Glutamatergic neuron (in vitro differentiated cells): ENCODE data around the gene SDC1. TPM values are rescaled to one million over a fixed set of nuclear protein-coding genes. Genes with fewer than 3 reads are reported as not detected.

Source experiments
- DNase-seq: peaks from one replicate; pipeline ENCODE4 v3.0.0; 2022
- H3K27ac Mint-ChIP-seq: one replicate; pipeline ENCODE4 v1.8.0; 2020; ENCODE audit warnings: mild to moderate bottlenecking, mixed read lengths, inconsistent platforms; ENCODE audit not compliant: unreplicated experiment
- H3K27me3 Mint-ChIP-seq: one replicate; pipeline ENCODE4 v1.8.0; 2020; ENCODE audit warnings: mild to moderate bottlenecking, moderate library complexity, mixed read lengths, inconsistent platforms; ENCODE audit not compliant: unreplicated experiment
- H3K36me3 Mint-ChIP-seq: one replicate; pipeline ENCODE4 v1.8.0; 2020; ENCODE audit warnings: mild to moderate bottlenecking, mixed read lengths, inconsistent platforms; ENCODE audit not compliant: unreplicated experiment
- H3K4me1 Mint-ChIP-seq: one replicate; pipeline ENCODE4 v1.8.0; 2020; ENCODE audit warnings: mild to moderate bottlenecking, low read depth, mixed read lengths, inconsistent platforms; ENCODE audit not compliant: unreplicated experiment
- H3K4me3 Mint-ChIP-seq: one replicate; pipeline ENCODE4 v1.8.0; 2020; ENCODE audit warnings: mild to moderate bottlenecking, mixed read lengths, inconsistent platforms; ENCODE audit not compliant: unreplicated experiment
- H3K9me3 Mint-ChIP-seq: one replicate; pipeline ENCODE4 v1.8.0; 2020; ENCODE audit warnings: mild to moderate bottlenecking, moderate library complexity, mixed read lengths, inconsistent platforms; ENCODE audit not compliant: unreplicated experiment
- total RNA-seq: library from RNA; stranded (reverse); fragmentation: NEBNext Ultra II Directional; extraction: Animal tissue kit (Norgen Biotek cat#: 25700); gene quantifications from one replicate; pipeline ENCODE4 v1.2.1, GENCODE V29; 2021; ENCODE audit not compliant: unreplicated experiment
- TF ChIP-seq, protein P1 (sequence below): fragments of 200-600 bp; sonication (generic); IDR thresholded peaks from one replicate; pipeline ENCODE4 v1.5.0; 2021; ENCODE audit not compliant: partially characterized antibody, unreplicated experiment

SDC1 gene
- total RNA-seq, 1 donor from 2014 or later, result 0.93 TPM

DNA sequence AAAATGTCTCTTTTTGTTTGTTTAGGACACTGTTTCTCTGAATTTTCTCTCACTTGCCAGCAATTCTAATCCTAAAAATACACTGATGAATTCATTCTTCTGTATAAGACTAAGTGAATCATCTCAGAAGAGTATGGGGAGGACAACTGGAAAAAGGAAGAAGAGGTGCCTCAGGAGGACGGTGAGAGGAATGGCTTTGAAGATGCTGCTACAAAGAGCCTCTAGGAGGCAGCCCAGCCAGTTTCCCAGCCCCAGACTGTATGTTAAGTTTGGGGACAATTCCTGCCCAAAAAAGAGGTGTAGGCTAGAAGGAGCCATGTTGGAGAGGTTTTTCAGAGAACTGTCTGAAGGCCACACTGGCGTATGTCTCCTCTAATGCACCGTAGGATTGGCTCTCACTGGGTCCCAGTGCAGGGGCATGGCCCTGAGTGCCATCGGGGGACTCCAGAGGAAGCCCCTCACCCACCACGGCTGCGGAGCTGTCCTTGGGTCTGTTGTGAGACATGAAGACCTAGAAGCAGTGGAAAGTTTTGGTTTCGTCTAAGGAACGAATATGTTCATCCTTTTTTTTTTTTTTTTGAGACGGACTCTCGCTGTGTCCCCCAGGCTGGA lies 3.1 kb upstream of the SDC1 start:
- Mint-ChIP-seq H3K4me1 (no peaks in the 10 kb centered on the region), H3K27ac (no peak overlapping the region), H3K4me3 (no peak overlapping the region), H3K36me3 (no peaks in the 10 kb centered on the region), H3K27me3 (peaks cover 14% of the 10 kb centered on the region), H3K9me3 (peaks cover 2% of the 10 kb centered on the region)
- DNase-seq, result no peak
- TF ChIP-seq, protein P1, sequence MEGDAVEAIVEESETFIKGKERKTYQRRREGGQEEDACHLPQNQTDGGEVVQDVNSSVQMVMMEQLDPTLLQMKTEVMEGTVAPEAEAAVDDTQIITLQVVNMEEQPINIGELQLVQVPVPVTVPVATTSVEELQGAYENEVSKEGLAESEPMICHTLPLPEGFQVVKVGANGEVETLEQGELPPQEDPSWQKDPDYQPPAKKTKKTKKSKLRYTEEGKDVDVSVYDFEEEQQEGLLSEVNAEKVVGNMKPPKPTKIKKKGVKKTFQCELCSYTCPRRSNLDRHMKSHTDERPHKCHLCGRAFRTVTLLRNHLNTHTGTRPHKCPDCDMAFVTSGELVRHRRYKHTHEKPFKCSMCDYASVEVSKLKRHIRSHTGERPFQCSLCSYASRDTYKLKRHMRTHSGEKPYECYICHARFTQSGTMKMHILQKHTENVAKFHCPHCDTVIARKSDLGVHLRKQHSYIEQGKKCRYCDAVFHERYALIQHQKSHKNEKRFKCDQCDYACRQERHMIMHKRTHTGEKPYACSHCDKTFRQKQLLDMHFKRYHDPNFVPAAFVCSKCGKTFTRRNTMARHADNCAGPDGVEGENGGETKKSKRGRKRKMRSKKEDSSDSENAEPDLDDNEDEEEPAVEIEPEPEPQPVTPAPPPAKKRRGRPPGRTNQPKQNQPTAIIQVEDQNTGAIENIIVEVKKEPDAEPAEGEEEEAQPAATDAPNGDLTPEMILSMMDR, result no peak

DNA sequence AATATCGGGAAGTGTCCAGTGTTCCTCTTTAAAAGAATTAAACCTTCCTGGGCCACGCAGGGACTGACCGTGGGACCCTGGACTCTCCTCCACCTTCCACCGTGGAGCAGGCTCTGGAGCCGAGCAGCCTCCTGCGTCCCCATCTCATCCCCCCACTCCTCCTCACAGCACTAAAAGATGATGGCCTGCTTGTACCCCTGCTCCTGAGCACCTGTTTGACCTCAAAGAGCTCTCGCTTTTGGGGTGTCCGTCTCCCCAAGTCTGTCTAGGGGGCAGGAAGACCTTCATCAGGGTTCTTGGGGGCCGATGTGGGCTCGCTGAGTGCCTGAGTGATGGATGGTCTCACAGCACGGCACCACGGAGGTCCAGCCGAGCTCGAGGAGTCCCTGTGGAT lies 1.2 kb upstream of the SDC1 start:
- peaks cover 19% of the 10 kb centered on the region for H3K27me3 Mint-ChIP-seq
- no peak for DNase-seq
- H3K36me3 Mint-ChIP-seq, result no peaks in the 10 kb centered on the region
- peaks cover 7% of the 10 kb centered on the region for H3K4me1 Mint-ChIP-seq
- TF ChIP-seq, protein P1, result no peak
- H3K27ac Mint-ChIP-seq, result no peak overlapping the region
- H3K9me3 Mint-ChIP-seq, result peaks cover 2% of the 10 kb centered on the region
- H3K4me3 Mint-ChIP-seq, result no peak overlapping the region

DNA sequence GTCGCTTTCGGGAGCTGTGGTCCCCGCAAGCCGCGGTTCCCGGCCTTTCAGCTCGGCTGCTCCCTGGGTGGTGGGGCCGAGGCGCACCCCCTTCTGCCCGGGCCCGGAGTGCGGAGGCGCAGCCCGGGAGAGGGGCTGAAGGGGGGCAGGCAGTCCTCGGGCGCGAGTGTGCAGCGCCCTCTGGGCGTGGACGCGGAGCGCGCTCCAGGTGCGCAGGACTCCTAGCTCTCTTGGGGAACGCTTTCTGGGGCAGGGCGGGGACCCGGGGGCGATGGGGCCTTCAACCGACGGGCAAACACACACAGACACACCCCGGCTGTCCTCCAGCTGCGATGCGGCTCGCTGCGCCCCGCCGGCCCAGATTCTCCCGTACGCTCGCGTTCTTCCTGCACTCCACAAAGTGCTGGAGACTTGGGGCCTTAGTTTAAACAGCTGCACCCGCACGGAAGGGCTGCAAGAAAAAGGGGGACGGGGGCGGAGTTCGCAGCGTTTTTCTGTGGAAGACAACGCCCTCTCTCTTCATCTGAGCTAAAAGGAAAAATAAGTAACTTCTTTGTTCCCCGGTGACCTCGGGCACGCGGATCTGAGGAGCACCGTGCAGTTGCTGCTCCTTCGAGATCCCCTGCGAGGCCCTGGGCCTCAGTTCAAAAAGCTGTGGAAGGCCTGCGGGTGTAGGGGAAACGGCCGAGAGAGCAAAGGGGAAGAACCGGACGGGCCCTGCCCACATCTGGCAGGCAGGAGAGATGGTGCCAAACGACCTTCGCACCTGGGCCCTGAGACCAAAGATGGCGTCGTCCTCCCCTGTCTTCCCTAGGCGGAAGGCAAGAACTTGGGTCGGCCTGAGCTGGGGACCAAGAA lies 593 bp upstream of the SDC1 start:
- Mint-ChIP-seq H3K4me3 (peak overlapping the region; percentile 64), H3K9me3 (peaks cover 2% of the 10 kb centered on the region), H3K4me1 (peaks cover 7% of the 10 kb centered on the region), H3K36me3 (no peaks in the 10 kb centered on the region), H3K27ac (no peak overlapping the region), H3K27me3 (peaks cover 19% of the 10 kb centered on the region)
- TF ChIP-seq, protein P1, result no peak
- DNase-seq, result peak; percentile 53

DNA sequence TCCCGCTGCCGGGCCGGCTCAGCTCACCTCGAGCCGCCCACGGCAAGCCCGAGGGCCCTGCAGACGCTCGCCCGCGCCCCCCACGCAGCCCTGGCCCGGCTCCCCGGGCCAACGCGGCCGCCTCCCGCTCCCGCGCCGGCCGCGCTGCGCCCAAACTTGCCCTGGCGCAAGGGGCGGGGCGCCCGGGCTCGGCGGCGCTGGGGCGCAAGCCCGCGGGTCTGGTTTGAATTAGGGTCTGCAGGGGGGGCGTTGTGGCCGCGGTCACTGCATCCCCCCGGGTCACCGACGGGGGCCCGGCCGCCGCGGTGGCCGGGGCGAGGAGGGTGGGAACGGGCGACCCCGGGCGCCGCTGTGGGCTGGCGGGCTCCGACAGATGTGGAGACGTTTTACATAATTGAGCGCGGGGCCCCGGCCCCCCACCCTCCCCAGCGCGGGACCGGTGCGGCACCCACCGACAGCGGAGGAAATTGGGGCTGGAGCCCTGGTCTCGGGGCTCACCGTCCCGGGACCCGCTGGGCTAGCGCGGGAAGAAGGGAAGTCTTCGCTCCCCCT lies 690 bp downstream of the SDC1 start:
- H3K27me3 Mint-ChIP-seq, result peaks cover 19% of the 10 kb centered on the region
- no peak overlapping the region for H3K27ac Mint-ChIP-seq
- no peak overlapping the region for H3K4me3 Mint-ChIP-seq
- H3K9me3 Mint-ChIP-seq, result peaks cover 6% of the 10 kb centered on the region
- H3K4me1 Mint-ChIP-seq, result peaks cover 7% of the 10 kb centered on the region
- DNase-seq, result no peak
- TF ChIP-seq, protein P1, result no peak
- no peaks in the 10 kb centered on the region for H3K36me3 Mint-ChIP-seq
